ENCODE results near the gene ARPP21. TPM values are rescaled to one million over a fixed set of nuclear protein-coding genes. Genes with fewer than 3 reads are reported as not detected.

ARPP21 gene
- polyA plus RNA-seq, 3 donors: 0.98 to 1.8 (median 1.4) TPM

- DNase-seq (ENCODE audit: low read depth in 3 of 3, low spot score in 2 of 3): no peak
Measured at GRCh38 chr3:35727179-35727578, 87.9 kb downstream of the ARPP21 start.

GRCh38 chr3:35733341-35733740 is 94.0 kb downstream of the ARPP21 start:
- no peak for DNase-seq (ENCODE audit: low read depth in 3 of 3, low spot score in 2 of 3)

- DNase-seq (ENCODE audit: low read depth in 3 of 3, low spot score in 2 of 3): no peak
Measured at GRCh38 chr3:35733864-35734263, 94.5 kb downstream of the ARPP21 start.

GRCh38 chr3:35737080-35737479 is 97.8 kb downstream of the ARPP21 start:
- no peak for DNase-seq (ENCODE audit: low read depth in 3 of 3, low spot score in 2 of 3)

GRCh38 chr3:35737527-35737926 is 98.2 kb downstream of the ARPP21 start:
- DNase-seq (ENCODE audit: low read depth in 3 of 3, low spot score in 2 of 3): no peak

GRCh38 chr3:35737934-35738706 is 98.8 kb downstream of the ARPP21 start:
- no peak for DNase-seq (ENCODE audit: low read depth in 3 of 3, low spot score in 2 of 3)

GRCh38 chr3:35739181-35739809 is 100.0 kb downstream of the ARPP21 start:
- DNase-seq (ENCODE audit: low read depth in 3 of 3, low spot score in 2 of 3): no peak

GRCh38 chr3:35739964-35740527 is 100.7 kb downstream of the ARPP21 start:
- DNase-seq (ENCODE audit: low read depth in 3 of 3, low spot score in 2 of 3): no peak

- no peak for DNase-seq (ENCODE audit: low read depth in 3 of 3, low spot score in 2 of 3)
Measured at GRCh38 chr3:35743218-35743617, 103.9 kb downstream of the ARPP21 start.

- peak in 1 of 3 donors; percentile 13 for DNase-seq (ENCODE audit: low read depth in 3 of 3, low spot score in 2 of 3)
Measured at GRCh38 chr3:35744419-35744818, 105.1 kb downstream of the ARPP21 start.

GRCh38 chr3:35745351-35745750 is 106.0 kb downstream of the ARPP21 start:
- DNase-seq (ENCODE audit: low read depth in 3 of 3, low spot score in 2 of 3): no peak

GRCh38 chr3:35745802-35746484 is 106.6 kb downstream of the ARPP21 start:
- no peak for DNase-seq (ENCODE audit: low read depth in 3 of 3, low spot score in 2 of 3)

GRCh38 chr3:35746492-35746891 is 107.2 kb downstream of the ARPP21 start:
- no peak for DNase-seq (ENCODE audit: low read depth in 3 of 3, low spot score in 2 of 3)

GRCh38 chr3:35748144-35748543 is 108.8 kb downstream of the ARPP21 start:
- DNase-seq (ENCODE audit: low read depth in 3 of 3, low spot score in 2 of 3): no peak

- DNase-seq (ENCODE audit: low read depth in 3 of 3, low spot score in 2 of 3): no peak
Measured at GRCh38 chr3:35751207-35751606, 111.9 kb downstream of the ARPP21 start.

- no peak for DNase-seq (ENCODE audit: low read depth in 3 of 3, low spot score in 2 of 3)
Measured at GRCh38 chr3:35757991-35758757, 118.8 kb downstream of the ARPP21 start.

GRCh38 chr3:35760146-35760545 is 120.8 kb downstream of the ARPP21 start:
- no peak for DNase-seq (ENCODE audit: low read depth in 3 of 3, low spot score in 2 of 3)

- DNase-seq (ENCODE audit: low read depth in 3 of 3, low spot score in 2 of 3): no peak
Measured at GRCh38 chr3:35761311-35761710, 122.0 kb downstream of the ARPP21 start.

- no peak for DNase-seq (ENCODE audit: low read depth in 3 of 3, low spot score in 2 of 3)
Measured at GRCh38 chr3:35772381-35773015, 133.2 kb downstream of the ARPP21 start.

GRCh38 chr3:35773417-35773816 is 134.1 kb downstream of the ARPP21 start:
- no peak for DNase-seq (ENCODE audit: low read depth in 3 of 3, low spot score in 2 of 3)

Data from right renal cortex interstitium (tissue), 3 donors.